22Rv1 (cell line): ENCODE results near the gene LRRC8D.

Experiments
- H3K27ac ChIP-seq: fragments of 450-650 bp; 2 replicates; pipeline ENCODE4 v1.5.1; 2017
- CTCF ChIP-seq: fragments of 450-650 bp; IDR thresholded peaks from 2 replicates; pipeline ENCODE4 v1.5.1; 2017; ENCODE audit warnings: mild to moderate bottlenecking
- ZFX ChIP-seq: fragments of 450-650 bp; IDR thresholded peaks from 2 replicates; pipeline ENCODE4 v1.6.1; 2017; ENCODE audit warnings: antibody characterized with exemption, borderline replicate concordance

LRRC8D gene

GRCh38 chr1:89910268-89910667 is 89.4 kb downstream of the LRRC8D start:
- no peak overlapping the region for H3K27ac ChIP-seq

GRCh38 chr1:89910780-89911179 is 89.9 kb downstream of the LRRC8D start:
- H3K27ac ChIP-seq, result no peak overlapping the region
- TF ChIP-seq CTCF (no peak), ZFX (no peak)

More at GRCh38 chr1:89910268-89910667, 89.4 kb downstream of the LRRC8D start:
- no peak for TF ChIP-seq ZFX
- no peak for TF ChIP-seq CTCF

GRCh38 chr1:89911191-89911991 is 90.6 kb downstream of the LRRC8D start:
- H3K27ac ChIP-seq, result no peak overlapping the region

GRCh38 chr1:89912073-89912472 is 91.2 kb downstream of the LRRC8D start:
- TF ChIP-seq ZFX, result no peak
- no peak for TF ChIP-seq CTCF
- H3K27ac ChIP-seq, result no peak overlapping the region

More at GRCh38 chr1:89911191-89911991, 90.6 kb downstream of the LRRC8D start:
- TF ChIP-seq CTCF, result no peak

- no peak for TF ChIP-seq CTCF
Observed at GRCh38 chr1:89913353-89914095, 92.7 kb downstream of the LRRC8D start.

GRCh38 chr1:89917353-89917752 is 96.5 kb downstream of the LRRC8D start:
- TF ChIP-seq ZFX (no peak), CTCF (no peak)
- no peak overlapping the region for H3K27ac ChIP-seq

More at GRCh38 chr1:89913353-89914095, 92.7 kb downstream of the LRRC8D start:
- no peak overlapping the region for H3K27ac ChIP-seq
